GM12878 (cell line): Measurements from ENCODE around the gene PLOD3.

Experiments used
- CBFB ChIP-seq: IDR thresholded peaks from 2 replicates; pipeline ENCODE4 v1.6.1; 2016; ENCODE audit warnings: antibody characterized with exemption, low read depth
- CEBPZ ChIP-seq: fragments of 150-350 bp; IDR thresholded peaks from 2 replicates; pipeline ENCODE4 v1.6.1; 2016; ENCODE audit warnings: low read depth, low read length
- CHD1 ChIP-seq: IDR thresholded peaks from 2 replicates; pipeline ENCODE4 v1.6.1; 2012; ENCODE audit warnings: low read depth, low read length, improper control_type of control experiment
- CTCF ChIP-seq, 3 experiments: IDR thresholded peaks in 2 of 3; conservative IDR thresholded peaks in 1 of 3; 2 replicates each; pipeline ENCODE4 v1.5.1; 2011; ENCODE audit warnings: low read depth in 3 of 3, low read length in 3 of 3, mild to moderate bottlenecking in 3 of 3, control low read depth in 2 of 3, moderate library complexity in 2 of 3, inconsistent platforms in 1 of 3, mixed read lengths in 1 of 3; ENCODE audit not compliant: control insufficient read depth in 2 of 3, insufficient read depth in 1 of 3; ENCODE audit errors: extremely low read depth in 1 of 3
- FOXM1 ChIP-seq: IDR thresholded peaks from 2 replicates; pipeline ENCODE4 v1.6.1; 2012; ENCODE audit warnings: low read depth, mild to moderate bottlenecking, inconsistent platforms, low read length, moderate library complexity
- GABPA ChIP-seq: IDR thresholded peaks from 2 replicates; pipeline ENCODE4 v1.6.1; 2014; ENCODE audit warnings: antibody characterized with exemption, low read depth, mild to moderate bottlenecking, inconsistent platforms
- MXI1 ChIP-seq: fragments of 150-350 bp; IDR thresholded peaks from 2 replicates; pipeline ENCODE4 v1.6.1; 2011; ENCODE audit warnings: low read depth, mild to moderate bottlenecking, inconsistent platforms, low read length, improper control_type of control experiment
- NFYB ChIP-seq: IDR thresholded peaks from 2 replicates; pipeline ENCODE4 v1.6.1; 2011; ENCODE audit warnings: low read depth, mild to moderate bottlenecking, low read length, improper control_type of control experiment, moderate library complexity; ENCODE audit not compliant: insufficient read depth
- POLR2A ChIP-seq: IDR thresholded peaks from 2 replicates; pipeline ENCODE4 v1.6.1; 2011; ENCODE audit warnings: low read depth, mild to moderate bottlenecking, low read length
- SMC3 ChIP-seq: IDR thresholded peaks from 2 replicates; pipeline ENCODE4 v1.6.1; 2011; ENCODE audit warnings: low read length, improper control_type of control experiment, borderline replicate concordance
- TAF1 ChIP-seq: IDR thresholded peaks from 2 replicates; pipeline ENCODE4 v1.6.1; 2011; ENCODE audit warnings: mild to moderate bottlenecking, low read depth, low read length, borderline replicate concordance
- ZBTB40 ChIP-seq: fragments of 450-650 bp; IDR thresholded peaks from 2 replicates; pipeline ENCODE4 v1.6.1; 2016; ENCODE audit warnings: mild to moderate bottlenecking, moderate library complexity, borderline replicate concordance
- ZSCAN29 ChIP-seq: fragments of 450-650 bp; IDR thresholded peaks from 2 replicates; pipeline ENCODE4 v1.6.1; 2017; ENCODE audit warnings: mild to moderate bottlenecking, moderate library complexity

- TF ChIP-seq CTCF (IDR thresholded peaks at IDR 0.05 in 2 of 3, conservative IDR thresholded peaks at IDR 0.05 in 1 of 3; ENCODE audit: control insufficient read depth in 2 of 3, extremely low read depth in 1 of 3, insufficient read depth in 1 of 3, low read depth in 3 of 3, low read length in 3 of 3) (no peak), CHD1 (no peak), MXI1 (no peak), ZBTB40 (no peak), CEBPZ (no peak), CBFB (no peak), POLR2A (no peak), NFYB (no peak), FOXM1 (no peak), GABPA (no peak), SMC3 (no peak), TAF1 (no peak), ZSCAN29 (no peak)
Measured at GRCh38 chr7:101250324-101250723, 32.9 kb upstream of the PLOD3 start.
